SK-N-SH treated with all-trans-retinoic acid at 6 μM for 48 hours (cell line): Measurements from ENCODE around the gene KHSRP.

Experiments used
- TCF4 ChIP-seq: fragments of 250-450 bp; sonication (Bioruptor Pico); IDR thresholded peaks from 2 replicates; pipeline ENCODE4 v1.8.0; 2021; ENCODE audit warnings: mild to moderate bottlenecking, moderate library complexity, borderline replicate concordance
- ZFP3 ChIP-seq: fragments of 250-450 bp; sonication (Bioruptor Pico); IDR thresholded peaks from 2 replicates; pipeline ENCODE4 v1.5.0; 2020; ENCODE audit warnings: mild to moderate bottlenecking, moderate library complexity
- ZNF70 ChIP-seq: fragments of 450-650 bp; formaldehyde crosslinking; IDR thresholded peaks from 2 replicates; pipeline ENCODE4 v1.5.0; 2020; ENCODE audit warnings: mild to moderate bottlenecking, moderate library complexity
- ZNF8 ChIP-seq: fragments of 450-650 bp; formaldehyde crosslinking; IDR thresholded peaks from 2 replicates; pipeline ENCODE4 v1.5.0; 2020; ENCODE audit warnings: mild to moderate bottlenecking, moderate library complexity
- TF ChIP-seq, protein P1 (sequence below): fragments of 250-450 bp; sonication (Bioruptor Pico); IDR thresholded peaks from 2 replicates; pipeline ENCODE4 v1.5.1; 2020; ENCODE audit warnings: low read depth, mild to moderate bottlenecking, moderate library complexity

DNA sequence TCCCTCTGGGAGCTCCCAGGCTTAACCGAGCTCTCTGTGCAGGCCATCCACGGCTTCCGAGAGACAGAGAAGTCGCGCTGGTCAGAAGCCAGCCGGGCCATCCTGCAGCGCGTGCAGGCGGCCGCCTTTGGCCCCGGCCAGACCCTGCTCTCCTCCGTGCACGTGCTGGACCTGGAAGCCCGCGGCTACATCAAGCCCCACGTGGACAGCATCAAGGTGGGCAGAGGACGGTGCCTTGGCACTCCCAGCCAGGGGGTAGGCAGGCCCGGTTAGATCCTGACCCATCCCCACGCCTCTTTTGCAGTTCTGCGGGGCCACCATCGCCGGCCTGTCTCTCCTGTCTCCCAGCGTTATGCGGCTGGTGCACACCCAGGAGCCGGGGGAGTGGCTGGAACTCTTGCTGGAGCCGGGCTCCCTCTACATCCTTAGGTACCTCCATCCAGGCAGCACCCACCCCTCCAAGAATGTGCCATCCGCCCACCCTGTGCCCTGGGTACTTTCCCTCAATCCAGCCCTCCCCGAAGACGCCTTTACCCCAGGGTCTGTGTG lies 50.4 kb downstream of the KHSRP start:
- TF ChIP-seq ZFP3 (CRISPR knock-in tag) (no peak), ZNF8 (no peak), ZNF70 (CRISPR knock-in tag) (no peak), TCF4 (CRISPR knock-in tag) (no peak)
- TF ChIP-seq, protein P1, sequence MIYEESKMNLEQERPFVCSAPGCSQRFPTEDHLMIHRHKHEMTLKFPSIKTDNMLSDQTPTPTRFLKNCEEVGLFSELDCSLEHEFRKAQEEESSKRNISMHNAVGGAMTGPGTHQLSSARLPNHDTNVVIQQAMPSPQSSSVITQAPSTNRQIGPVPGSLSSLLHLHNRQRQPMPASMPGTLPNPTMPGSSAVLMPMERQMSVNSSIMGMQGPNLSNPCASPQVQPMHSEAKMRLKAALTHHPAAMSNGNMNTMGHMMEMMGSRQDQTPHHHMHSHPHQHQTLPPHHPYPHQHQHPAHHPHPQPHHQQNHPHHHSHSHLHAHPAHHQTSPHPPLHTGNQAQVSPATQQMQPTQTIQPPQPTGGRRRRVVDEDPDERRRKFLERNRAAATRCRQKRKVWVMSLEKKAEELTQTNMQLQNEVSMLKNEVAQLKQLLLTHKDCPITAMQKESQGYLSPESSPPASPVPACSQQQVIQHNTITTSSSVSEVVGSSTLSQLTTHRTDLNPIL (CRISPR knock-in tag), result no peak
